ENCODE data around the gene RAB1A.

DNA sequence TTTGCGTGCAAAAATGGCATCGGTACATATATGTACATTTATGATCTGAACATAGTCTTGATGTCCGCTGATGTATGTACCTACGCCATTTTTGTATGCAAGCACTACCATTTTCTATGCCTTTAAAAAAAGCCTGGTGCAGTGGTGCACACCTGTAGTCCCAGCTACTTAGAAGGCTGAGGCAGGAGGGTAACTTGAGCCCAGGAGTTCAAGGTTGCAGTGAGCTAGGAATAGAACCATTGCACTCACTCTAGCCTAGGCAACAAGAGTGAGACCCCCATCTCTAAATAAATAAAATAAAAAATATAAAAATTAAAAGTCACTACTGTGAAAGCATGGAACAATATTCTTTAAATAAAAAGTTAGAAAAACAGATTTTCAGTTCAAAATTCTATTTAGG lies 16.7 kb downstream of the RAB1A start:
- TF ChIP-seq CTCF (IDR thresholded peaks at IDR 0.05; ENCODE audit: borderline replicate concordance, extremely low read depth, low read length, poor library complexity, severe bottlenecking) (no peak), EZH2 (IDR thresholded peaks at IDR 0.05; ENCODE audit: borderline replicate concordance, low read depth, low read length, severe bottlenecking) (no peak)

All from DND-41 (cell line).